Measurements from ENCODE around the gene DENND1A. TPM values are rescaled to one million over a fixed set of nuclear protein-coding genes. Genes with fewer than 3 reads are reported as not detected.

The DENND1A gene
- total RNA-seq, 2 experiments from 2014 or later, result 21.9 to 23.3 TPM

GRCh38 chr9:123346026-123346425, 583.9 kb downstream of the DENND1A start:
- H3K27me3 Mint-ChIP-seq, result peaks cover 3% of the 10 kb centered on the region
- intact Hi-C loops (cut with micrococcal nuclease), result no loop called here
- ATAC-seq (no peak), DNase-seq (no peak)
- ChIA-PET CTCF (no interaction called here), POLR2A (no interaction called here)
- no peak for TF ChIP-seq CTCF (IDR thresholded peaks at IDR 0.05)
- H3K4me3 Mint-ChIP-seq, result no peak overlapping the region
- H3K27ac Mint-ChIP-seq, result no peak overlapping the region
- no peaks in the 10 kb centered on the region for H3K36me3 Mint-ChIP-seq (ENCODE audit: low read depth)
- no peaks in the 10 kb centered on the region for H3K9me3 Mint-ChIP-seq
- peaks cover 15% of the 10 kb centered on the region for H3K4me1 Mint-ChIP-seq (ENCODE audit: low read depth)

- Mint-ChIP-seq H3K27me3 (peaks cover 3% of the 10 kb centered on the region), H3K4me3 (no peak overlapping the region), H3K27ac (no peak overlapping the region), H3K4me1 (ENCODE audit: low read depth) (peaks cover 20% of the 10 kb centered on the region), H3K36me3 (ENCODE audit: low read depth) (no peaks in the 10 kb centered on the region), H3K9me3 (no peaks in the 10 kb centered on the region)
- intact Hi-C loops (cut with micrococcal nuclease), result no loop called here
- ATAC-seq (no peak), DNase-seq (no peak)
- POLR2A ChIA-PET, result no interaction called here
- CTCF ChIA-PET, result interaction anchor here (0.7 kb wide), 1 partner anchor 9 kb away, joined by 3 read pairs; no protein-coding TSS in a partner anchor
- no peak for TF ChIP-seq CTCF (IDR thresholded peaks at IDR 0.05)
Measured at GRCh38 chr9:123345567-123345955, 584.4 kb downstream of the DENND1A start.

- intact Hi-C loops (cut with micrococcal nuclease), result no loop called here
- TF ChIP-seq CTCF (IDR thresholded peaks at IDR 0.05), result no peak
- DNase-seq (no peak), ATAC-seq (no peak)
- Mint-ChIP-seq H3K9me3 (no peaks in the 10 kb centered on the region), H3K27ac (no peak overlapping the region), H3K4me3 (no peak overlapping the region), H3K4me1 (ENCODE audit: low read depth) (peaks cover 30% of the 10 kb centered on the region), H3K27me3 (no peaks in the 10 kb centered on the region), H3K36me3 (ENCODE audit: low read depth) (no peaks in the 10 kb centered on the region)
- ChIA-PET POLR2A (interaction anchor here (0.6 to 1.2 kb wide), 3 partner anchors 16 to 106 kb away, joined by 3 to 4 read pairs (median 3); no protein-coding TSS in a partner anchor), CTCF (interaction anchor here (2.3 kb wide), 1 partner anchor 10 kb away, joined by 8 read pairs; no protein-coding TSS in a partner anchor)
Measured at GRCh38 chr9:123344192-123344949, 585.6 kb downstream of the DENND1A start.

- POLR2A ChIA-PET, result interaction anchor here (1.1 to 1.2 kb wide), 2 partner anchors 15 to 17 kb away, joined by 3 to 4 read pairs; no protein-coding TSS in a partner anchor
- intact Hi-C loops (cut with micrococcal nuclease), result no loop called here
Measured at GRCh38 chr9:123343443-123344191, 586.3 kb downstream of the DENND1A start.

More at GRCh38 chr9:123343443-123344191, 586.3 kb downstream of the DENND1A start:
- CTCF ChIA-PET, result interaction anchor here (2.3 kb wide), 1 partner anchor 10 kb away, joined by 8 read pairs; no protein-coding TSS in a partner anchor
- TF ChIP-seq CTCF (IDR thresholded peaks at IDR 0.05), result no peak
- Mint-ChIP-seq H3K4me3 (no peak overlapping the region), H3K27me3 (no peaks in the 10 kb centered on the region), H3K9me3 (no peaks in the 10 kb centered on the region), H3K36me3 (ENCODE audit: low read depth) (no peaks in the 10 kb centered on the region), H3K27ac (peak overlapping the region; percentile 22), H3K4me1 (ENCODE audit: low read depth) (peaks cover 36% of the 10 kb centered on the region)
- DNase-seq (no peak), ATAC-seq (no peak)

All from activated CD8-positive, alpha-beta T cell treated with anti-CD3 and anti-CD28 coated beads for 36 hours (primary cell).